Measurements from ENCODE around the gene UQCRQ. TPM values are rescaled to one million over a fixed set of nuclear protein-coding genes. Genes with fewer than 3 reads are reported as not detected.

UQCRQ gene
- 75.8 TPM for total RNA-seq

- DNase-seq (ENCODE audit: low spot score in 2 of 2): peak; percentile 89 to 95
- peak; percentile 97 for FAIRE-seq
Measured at GRCh38 chr5:132866342-132867045, at the start of gene UQCRQ, which contains the start of gene GDF9. UQCRQ (plus strand) TSS chr5:132866642; CDS start chr5:132866882, 240 bp downstream. GDF9 (minus strand) TSS chr5:132866469; CDS start chr5:132864533, 1,936 bp downstream.

- FAIRE-seq (no peak), DNase-seq (ENCODE audit: low spot score in 2 of 2) (no peak)
Measured at GRCh38 chr5:132817011-132817410, 49.4 kb upstream of the UQCRQ start.

DNA sequence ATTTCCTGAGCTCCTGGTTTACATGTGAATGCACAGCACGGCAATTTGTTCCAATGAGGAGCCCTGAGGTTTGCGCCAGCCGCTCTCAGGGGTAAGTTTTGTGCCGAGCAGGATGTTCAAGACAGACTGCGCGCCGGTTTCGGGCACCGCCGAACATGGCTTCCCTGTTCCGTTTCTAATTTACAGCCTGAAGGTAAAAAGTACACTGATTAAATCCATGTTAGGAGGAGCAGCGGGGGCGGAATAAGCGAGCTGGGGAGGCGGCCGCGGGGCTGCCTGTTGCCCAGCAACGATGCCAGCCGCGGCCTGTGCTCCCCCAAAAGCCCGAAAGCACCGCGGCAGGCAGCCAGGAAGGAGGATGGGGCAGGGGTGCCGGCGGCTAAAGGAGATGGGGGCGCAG lies 47.0 kb upstream of the UQCRQ start:
- FAIRE-seq (no peak), DNase-seq (ENCODE audit: low spot score in 2 of 2) (no peak)

DNA sequence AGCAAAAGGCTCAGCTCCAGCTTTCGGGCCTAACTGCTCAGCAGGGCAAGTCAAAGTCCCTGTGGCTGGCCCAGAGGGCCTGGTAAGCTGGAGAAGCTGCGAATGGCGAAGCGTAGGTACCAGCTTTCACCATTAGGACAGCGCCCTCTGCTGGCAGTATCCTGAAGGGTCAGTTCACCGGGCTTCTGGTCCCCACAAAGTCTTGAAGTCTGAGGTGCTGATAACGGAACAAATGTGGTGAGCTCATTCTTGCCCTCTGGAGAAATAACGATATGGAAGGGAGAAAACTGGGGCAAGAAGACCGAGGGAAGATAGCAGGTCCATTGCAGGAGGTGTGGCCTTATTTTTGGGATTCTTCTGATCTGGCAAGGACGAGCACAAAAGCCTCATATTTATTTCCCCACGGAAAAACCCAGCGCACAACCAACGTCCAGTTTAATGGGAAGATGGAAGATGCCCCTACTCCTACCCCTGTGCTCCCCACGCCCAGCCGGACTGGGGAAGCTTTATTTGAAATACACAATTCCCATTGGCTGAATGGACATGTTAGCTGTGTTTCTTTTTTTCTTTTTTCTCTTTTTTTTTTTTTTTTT lies 46.2 kb upstream of the UQCRQ start:
- FAIRE-seq: peak; percentile 21
- peak; percentile 85 to 86 for DNase-seq (ENCODE audit: low spot score in 2 of 2)

DNA sequence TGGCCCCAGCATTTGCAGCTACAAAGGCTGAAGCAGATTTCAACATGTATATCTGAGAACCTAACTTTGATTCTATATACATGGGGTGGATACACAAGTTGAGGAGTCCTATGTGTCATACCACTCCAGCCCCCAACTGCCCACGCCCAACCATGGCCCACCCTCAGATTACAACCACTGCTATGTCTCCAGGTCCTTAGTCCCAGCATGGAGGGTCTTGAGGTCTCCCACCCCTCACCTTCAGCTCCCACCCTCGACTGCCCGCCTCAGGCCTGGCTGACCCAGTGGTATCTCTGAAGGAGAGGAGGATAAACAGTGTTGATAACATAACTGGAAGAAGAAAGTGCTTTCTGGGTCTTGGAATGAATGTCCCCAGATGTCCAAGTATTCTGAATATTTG lies 45.1 kb upstream of the UQCRQ start:
- DNase-seq (ENCODE audit: low spot score in 2 of 2): no peak
- no peak for FAIRE-seq

DNA sequence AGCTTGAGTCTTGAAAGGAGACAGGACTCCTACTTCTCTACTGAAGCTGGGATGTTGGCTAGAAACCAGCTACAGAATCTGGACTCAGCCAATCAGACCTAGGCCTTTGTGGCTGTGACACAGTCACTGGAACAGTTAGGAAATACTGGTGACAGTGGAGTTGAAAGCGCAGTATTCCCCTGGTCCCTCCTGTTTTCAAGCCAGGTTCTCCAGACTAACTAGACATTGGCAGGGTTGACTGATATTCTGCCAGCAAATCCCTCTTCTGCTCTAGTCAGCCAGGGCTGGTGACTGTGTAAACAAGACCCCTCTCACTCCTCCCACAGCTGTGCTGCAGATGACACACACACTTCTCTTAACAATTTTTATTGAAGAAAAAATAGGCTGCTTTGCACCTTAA lies 44.7 kb upstream of the UQCRQ start:
- FAIRE-seq: no peak
- DNase-seq (ENCODE audit: low spot score in 2 of 2): peak; percentile 62 to 78

- no peak for FAIRE-seq
- DNase-seq (ENCODE audit: low spot score in 2 of 2): no peak
Measured at GRCh38 chr5:132822650-132823480, 43.6 kb upstream of the UQCRQ start.

- DNase-seq (ENCODE audit: low spot score in 2 of 2) (no peak), FAIRE-seq (no peak)
Measured at GRCh38 chr5:132823481-132824050, 42.9 kb upstream of the UQCRQ start.

GRCh38 chr5:132824426-132824825 lies 42.0 kb upstream of the UQCRQ start:
- no peak for FAIRE-seq
- DNase-seq (ENCODE audit: low spot score in 2 of 2): no peak

GRCh38 chr5:132825033-132825833 lies 41.2 kb upstream of the UQCRQ start:
- FAIRE-seq (no peak), DNase-seq (ENCODE audit: low spot score in 2 of 2) (no peak)

- DNase-seq (ENCODE audit: low spot score in 2 of 2) (no peak), FAIRE-seq (no peak)
Measured at GRCh38 chr5:132825834-132826391, 40.5 kb upstream of the UQCRQ start.

- DNase-seq (ENCODE audit: low spot score in 2 of 2) (no peak), FAIRE-seq (no peak)
Measured at GRCh38 chr5:132826424-132827082, 39.9 kb upstream of the UQCRQ start.

GRCh38 chr5:132827943-132828673 lies 38.3 kb upstream of the UQCRQ start:
- DNase-seq (ENCODE audit: low spot score in 2 of 2) (peak in 1 of 2 donors; percentile 14), FAIRE-seq (no peak)

GRCh38 chr5:132828846-132829494 lies 37.5 kb upstream of the UQCRQ start:
- DNase-seq (ENCODE audit: low spot score in 2 of 2): no peak
- FAIRE-seq: no peak

GRCh38 chr5:132829742-132830435 lies 36.6 kb upstream of the UQCRQ start:
- FAIRE-seq (no peak), DNase-seq (ENCODE audit: low spot score in 2 of 2) (peak; percentile 91 to 92)

DNA sequence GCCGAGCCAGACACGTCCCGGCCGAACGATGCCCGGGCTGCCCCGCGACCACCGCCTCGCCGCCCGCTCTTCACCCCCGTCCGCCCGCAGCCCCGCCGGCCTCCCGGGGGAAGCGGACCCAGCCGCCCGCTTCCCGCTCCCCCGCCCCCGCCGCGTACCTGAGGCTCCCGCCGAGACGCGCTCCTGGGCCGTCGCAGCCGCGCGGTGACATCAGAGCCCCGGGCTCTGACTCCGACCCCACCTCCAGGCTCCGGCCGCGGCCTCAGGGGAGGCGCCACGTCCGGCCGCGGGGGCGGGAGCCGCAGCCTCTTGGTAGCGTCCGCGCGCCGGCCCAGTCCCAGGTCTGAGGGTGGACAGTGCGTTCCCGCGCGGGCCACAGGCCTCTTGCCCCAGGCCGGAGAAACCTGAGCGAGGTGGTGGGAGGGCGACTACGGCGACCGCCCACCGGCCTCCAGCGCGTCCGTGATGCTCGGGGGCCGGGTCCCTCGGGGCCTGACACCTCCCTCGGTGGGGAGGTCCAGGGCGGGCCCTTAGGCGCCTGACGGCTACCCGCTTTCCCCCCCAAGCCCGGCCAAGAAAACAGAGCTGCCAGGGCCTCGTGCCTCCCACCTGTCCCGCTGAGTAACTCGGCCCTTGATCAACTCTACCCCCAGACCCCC lies 35.9 kb upstream of the UQCRQ start, which contains the start of gene SHROOM1:
Gene SHROOM1, minus strand, starts transcription at position 212 of the 659 bp plus-strand sequence. CDS start 4,507 bp downstream, outside the sequence.
- DNase-seq (ENCODE audit: low spot score in 2 of 2) (peak; percentile 68 to 74), FAIRE-seq (no peak)

Measured in frontal cortex (tissue), 4 donors.